ENCODE measurements around the gene TNS3.
"Not testable (repeated sequence)": the region's sequence is repeated elsewhere in the genome, so short reads cannot be mapped to it uniquely, and the experiment has no call there.

The TNS3 gene

GRCh38 chr7:47266131-47266706 is 315.7 kb downstream of the TNS3 start:
- peak; percentile 82 for DNase-seq

GRCh38 chr7:47265621-47266020 is 316.3 kb downstream of the TNS3 start:
- DNase-seq, result no peak

GRCh38 chr7:47264021-47264651 is 317.8 kb downstream of the TNS3 start:
- DNase-seq, result no peak

- no peak for DNase-seq
Measured at GRCh38 chr7:47262881-47263280, 319.0 kb downstream of the TNS3 start.

GRCh38 chr7:47262160-47262559 is 319.8 kb downstream of the TNS3 start:
- DNase-seq, result not testable (repeated sequence)

GRCh38 chr7:47260270-47260669 is 321.6 kb downstream of the TNS3 start:
- DNase-seq, result no peak

- no peak for DNase-seq
Measured at GRCh38 chr7:47259682-47260081, 322.2 kb downstream of the TNS3 start.

- no peak for DNase-seq
Measured at GRCh38 chr7:47258798-47259197, 323.1 kb downstream of the TNS3 start.

GRCh38 chr7:47256016-47256415 is 325.9 kb downstream of the TNS3 start:
- no peak for DNase-seq

GRCh38 chr7:47255441-47255840 is 326.5 kb downstream of the TNS3 start:
- no peak for DNase-seq

GRCh38 chr7:47255007-47255406 is 326.9 kb downstream of the TNS3 start:
- DNase-seq, result no peak

- DNase-seq, result peak; percentile 50
Measured at GRCh38 chr7:47254081-47254977, 327.6 kb downstream of the TNS3 start.

GRCh38 chr7:47253650-47254080 is 328.2 kb downstream of the TNS3 start:
- peak; percentile 47 for DNase-seq

- no peak for DNase-seq
Measured at GRCh38 chr7:47252675-47253074, 329.2 kb downstream of the TNS3 start.

- no peak for DNase-seq
Measured at GRCh38 chr7:47249361-47249760, 332.6 kb downstream of the TNS3 start.

GRCh38 chr7:47248797-47249196 is 333.1 kb downstream of the TNS3 start:
- no peak for DNase-seq

GRCh38 chr7:47247132-47247531 is 334.8 kb downstream of the TNS3 start:
- no peak for DNase-seq

- DNase-seq, result no peak
Measured at GRCh38 chr7:47244692-47245091, 337.2 kb downstream of the TNS3 start.

GRCh38 chr7:47241112-47242065 is 340.5 kb downstream of the TNS3 start:
- no peak for DNase-seq

GRCh38 chr7:47239931-47240421 is 341.9 kb downstream of the TNS3 start:
- no peak for DNase-seq

- DNase-seq, result no peak
Measured at GRCh38 chr7:47239034-47239433, 342.9 kb downstream of the TNS3 start.

GRCh38 chr7:47236480-47237129 is 345.3 kb downstream of the TNS3 start:
- no peak for DNase-seq
